DND-41 (cell line): ENCODE data around the gene REC114.

ENCODE experiments used
- ATAC-seq: fragments of 200-7000 bp; cut with Tn5 transposase; 3 replicates; pipeline ENCODE4 v1.9.1; 2021; ENCODE audit warnings: low read depth; ENCODE audit not compliant: insufficient read depth
- DNase-seq: peaks from one replicate; pipeline ENCODE4 v3.0.0-alpha.2; 2020
- H2AFZ ChIP-seq: 2 replicates; pipeline ENCODE4 v1.6.0; 2012; ENCODE audit warnings: low read depth, low read length
- H3K27ac ChIP-seq: 2 replicates; pipeline ENCODE4 v1.5.1; 2012; ENCODE audit warnings: low read length, inconsistent platforms
- H3K27me3 ChIP-seq: fragments of 200-600 bp; sonication (generic); 2 replicates; pipeline ENCODE4 v1.6.0; 2012; ENCODE audit warnings: low read length, mild to moderate bottlenecking, inconsistent platforms; ENCODE audit not compliant: insufficient read depth, poor library complexity
- H3K36me3 ChIP-seq: 2 replicates; pipeline ENCODE4 v1.5.1; 2012; ENCODE audit warnings: low read length, inconsistent platforms; ENCODE audit not compliant: insufficient read depth
- H3K4me1 ChIP-seq: 2 replicates; pipeline ENCODE4 v1.5.1; 2012; ENCODE audit warnings: mild to moderate bottlenecking, low read length; ENCODE audit not compliant: insufficient read depth
- H3K4me2 ChIP-seq: 2 replicates; pipeline ENCODE4 v1.6.0; 2012; ENCODE audit warnings: mild to moderate bottlenecking, moderate library complexity, low read length, inconsistent platforms; ENCODE audit not compliant: insufficient read depth
- H3K4me3 ChIP-seq, 2 experiments: fragments of 200-600 bp in 1 of 2; shearing (Covaris generic) in 1 of 2; 2 replicates each; pipeline ENCODE4 v1.5.1; 2012 to 2016; ENCODE audit warnings: inconsistent platforms in 2 of 2, low read length in 2 of 2, mild to moderate bottlenecking in 2 of 2, low read depth in 1 of 2, moderate library complexity in 1 of 2
- H3K79me2 ChIP-seq: 2 replicates; pipeline ENCODE4 v1.6.0; 2012; ENCODE audit warnings: low read length, inconsistent platforms; ENCODE audit not compliant: insufficient read depth
- H3K9ac ChIP-seq: 2 replicates; pipeline ENCODE4 v1.6.0; 2012; ENCODE audit warnings: low read depth, mild to moderate bottlenecking, inconsistent platforms, low read length, moderate library complexity
- H3K9me3 ChIP-seq: 2 replicates; pipeline ENCODE4 v1.5.1; 2012; ENCODE audit warnings: low read length, moderate library complexity, mild to moderate bottlenecking, inconsistent platforms; ENCODE audit not compliant: insufficient read depth, severe bottlenecking
- H4K20me1 ChIP-seq: 2 replicates; pipeline ENCODE4 v1.6.0; 2012; ENCODE audit warnings: low read length; ENCODE audit not compliant: insufficient read depth
- EZH2 ChIP-seq: IDR thresholded peaks from 3 replicates; pipeline ENCODE4 v1.6.1; 2012; ENCODE audit warnings: borderline replicate concordance, low read depth, mild to moderate bottlenecking, moderate library complexity, low read length, inconsistent platforms; ENCODE audit not compliant: severe bottlenecking
- TF ChIP-seq, protein P1 (sequence below): IDR thresholded peaks from 2 replicates; pipeline ENCODE4 v1.5.1; 2012; ENCODE audit warnings: borderline replicate concordance, low read length, moderate library complexity, mild to moderate bottlenecking; ENCODE audit not compliant: poor library complexity, severe bottlenecking; ENCODE audit errors: extremely low read depth

The REC114 gene

DNA sequence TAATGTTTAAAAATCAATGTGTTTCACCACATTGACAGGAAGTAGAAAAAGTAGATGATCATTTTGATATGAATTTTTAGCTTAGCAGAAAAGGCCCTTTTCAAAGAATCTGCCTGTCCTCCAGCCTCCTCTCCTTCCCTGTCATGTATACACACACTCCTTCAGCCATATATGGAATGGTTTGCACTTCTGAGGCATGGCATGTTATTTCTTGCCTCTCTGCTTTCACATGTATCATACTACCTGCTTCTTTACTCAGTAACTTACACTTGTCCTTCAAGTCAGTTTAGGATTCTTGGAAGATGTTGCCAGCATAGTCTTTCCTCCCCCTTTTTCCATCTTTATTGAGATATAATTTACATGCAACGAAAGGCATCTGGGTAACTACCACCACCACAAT is 79.0 kb downstream of the REC114 start:
- H3K9me3 ChIP-seq: no peaks in the 10 kb centered on the region
- ATAC-seq (no peak), DNase-seq (no peak)
- no peak overlapping the region for H2AFZ ChIP-seq
- H3K27ac ChIP-seq: no peak overlapping the region
- H3K4me2 ChIP-seq: no peak overlapping the region
- no peak for TF ChIP-seq EZH2
- TF ChIP-seq, protein P1, sequence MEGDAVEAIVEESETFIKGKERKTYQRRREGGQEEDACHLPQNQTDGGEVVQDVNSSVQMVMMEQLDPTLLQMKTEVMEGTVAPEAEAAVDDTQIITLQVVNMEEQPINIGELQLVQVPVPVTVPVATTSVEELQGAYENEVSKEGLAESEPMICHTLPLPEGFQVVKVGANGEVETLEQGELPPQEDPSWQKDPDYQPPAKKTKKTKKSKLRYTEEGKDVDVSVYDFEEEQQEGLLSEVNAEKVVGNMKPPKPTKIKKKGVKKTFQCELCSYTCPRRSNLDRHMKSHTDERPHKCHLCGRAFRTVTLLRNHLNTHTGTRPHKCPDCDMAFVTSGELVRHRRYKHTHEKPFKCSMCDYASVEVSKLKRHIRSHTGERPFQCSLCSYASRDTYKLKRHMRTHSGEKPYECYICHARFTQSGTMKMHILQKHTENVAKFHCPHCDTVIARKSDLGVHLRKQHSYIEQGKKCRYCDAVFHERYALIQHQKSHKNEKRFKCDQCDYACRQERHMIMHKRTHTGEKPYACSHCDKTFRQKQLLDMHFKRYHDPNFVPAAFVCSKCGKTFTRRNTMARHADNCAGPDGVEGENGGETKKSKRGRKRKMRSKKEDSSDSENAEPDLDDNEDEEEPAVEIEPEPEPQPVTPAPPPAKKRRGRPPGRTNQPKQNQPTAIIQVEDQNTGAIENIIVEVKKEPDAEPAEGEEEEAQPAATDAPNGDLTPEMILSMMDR: no peak
- H3K36me3 ChIP-seq: no peaks in the 10 kb centered on the region
- H3K4me3 ChIP-seq: no peak overlapping the region
- peaks cover 17% of the 10 kb centered on the region for H3K27me3 ChIP-seq
- no peaks in the 10 kb centered on the region for H4K20me1 ChIP-seq
- H3K79me2 ChIP-seq: no peaks in the 10 kb centered on the region
- H3K9ac ChIP-seq: no peak overlapping the region
- no peaks in the 10 kb centered on the region for H3K4me1 ChIP-seq

DNA sequence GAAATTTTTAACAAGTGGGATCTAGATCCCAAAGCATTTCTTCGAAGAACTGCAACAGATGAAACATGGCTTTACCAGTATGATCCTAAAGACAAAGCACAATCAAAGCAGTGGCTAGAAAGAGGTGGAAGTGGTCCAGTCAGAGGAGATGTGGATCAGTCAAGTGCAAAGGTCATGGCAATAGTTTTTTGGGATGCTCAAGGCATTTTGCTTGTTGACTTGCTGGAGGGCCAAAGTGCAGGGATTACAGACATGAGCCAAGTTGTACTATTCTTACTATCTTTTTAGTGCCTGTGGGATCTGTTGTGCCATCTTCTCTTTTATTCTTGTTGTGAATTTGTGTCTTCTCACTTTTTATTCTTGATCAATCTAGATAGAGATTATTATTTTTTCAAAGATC is 82.0 kb downstream of the REC114 start:
- no peak for TF ChIP-seq EZH2
- TF ChIP-seq, protein P1: no peak
- DNase-seq: no peak
- no peaks in the 10 kb centered on the region for H3K36me3 ChIP-seq
- H3K27me3 ChIP-seq: peaks cover 13% of the 10 kb centered on the region
- H4K20me1 ChIP-seq: no peaks in the 10 kb centered on the region
- no peaks in the 10 kb centered on the region for H3K4me1 ChIP-seq
- H2AFZ ChIP-seq: no peak overlapping the region
- no peaks in the 10 kb centered on the region for H3K79me2 ChIP-seq
- no peaks in the 10 kb centered on the region for H3K9me3 ChIP-seq
- H3K4me3 ChIP-seq: no peak overlapping the region
- no peak overlapping the region for H3K4me2 ChIP-seq
- no peak overlapping the region for H3K9ac ChIP-seq
- no peak for ATAC-seq
- no peak overlapping the region for H3K27ac ChIP-seq

DNA sequence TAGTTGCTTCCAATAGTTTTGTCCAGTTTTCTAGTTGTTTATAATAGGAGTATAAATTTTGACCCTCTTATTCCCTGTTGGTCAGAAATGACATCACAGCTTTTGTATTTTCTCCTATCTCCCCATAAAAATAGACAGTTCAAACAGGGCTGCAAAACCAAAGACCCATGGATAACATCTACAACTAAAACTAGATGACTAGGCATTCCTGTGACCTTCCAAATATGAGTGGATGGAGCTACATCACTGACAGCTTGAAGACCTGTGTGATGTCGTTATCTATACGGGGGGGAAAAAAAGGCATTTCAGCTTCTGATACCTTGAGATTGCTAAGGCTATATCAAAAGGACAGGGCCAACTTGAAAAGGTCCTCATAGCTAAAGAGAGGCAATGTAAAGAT is 84.6 kb downstream of the REC114 start:
- Histone ChIP-seq H3K36me3 (no peaks in the 10 kb centered on the region), H3K9ac (no peak overlapping the region), H3K9me3 (no peaks in the 10 kb centered on the region), H4K20me1 (no peaks in the 10 kb centered on the region), H3K4me1 (no peaks in the 10 kb centered on the region), H3K4me2 (no peak overlapping the region), H3K27me3 (peaks cover 9% of the 10 kb centered on the region), H3K27ac (no peak overlapping the region), H2AFZ (no peak overlapping the region), H3K4me3 (no peak overlapping the region), H3K79me2 (no peaks in the 10 kb centered on the region)
- DNase-seq (no peak), ATAC-seq (no peak)
- TF ChIP-seq EZH2: no peak
- TF ChIP-seq, protein P1: no peak

DNA sequence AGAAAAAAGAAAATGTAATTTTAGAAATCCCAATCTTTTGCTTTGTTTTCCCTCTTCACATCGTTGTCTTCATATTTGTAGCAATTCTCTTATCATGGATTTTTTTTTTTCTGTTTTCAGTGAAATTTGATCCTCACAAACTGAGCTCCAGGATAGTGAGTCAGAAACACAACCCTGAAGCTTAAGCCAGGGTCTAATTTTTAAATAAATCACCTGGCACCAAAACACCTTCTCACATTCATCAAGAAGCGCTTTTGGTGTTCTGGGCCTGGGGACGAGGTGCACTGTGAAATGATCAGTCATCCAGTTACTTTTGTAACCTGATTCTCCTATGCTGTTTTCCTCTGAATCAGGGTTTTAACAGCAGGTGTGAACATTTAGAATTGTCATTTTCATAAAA is 87.7 kb downstream of the REC114 start:
- Histone ChIP-seq H4K20me1 (no peaks in the 10 kb centered on the region), H3K4me1 (no peaks in the 10 kb centered on the region), H3K36me3 (no peaks in the 10 kb centered on the region), H3K27ac (no peak overlapping the region), H3K27me3 (peaks cover 7% of the 10 kb centered on the region), H2AFZ (no peak overlapping the region), H3K9me3 (no peaks in the 10 kb centered on the region), H3K9ac (no peak overlapping the region), H3K79me2 (no peaks in the 10 kb centered on the region), H3K4me2 (no peak overlapping the region), H3K4me3 (no peak overlapping the region)
- no peak for DNase-seq
- no peak for ATAC-seq
- TF ChIP-seq, protein P1: no peak
- TF ChIP-seq EZH2: no peak
